HEK293 (cell line): ENCODE data around the gene OSBP2.

Experiments used
- AEBP2 ChIP-seq: fragments of 450-650 bp; formaldehyde crosslinking; IDR thresholded peaks from 2 replicates; pipeline ENCODE4 v1.5.1; 2016; ENCODE audit warnings: missing biosample characterization, missing genetic modification characterization, borderline replicate concordance
- ATF2 ChIP-seq: fragments of 450-650 bp; formaldehyde crosslinking; IDR thresholded peaks from 2 replicates; pipeline ENCODE4 v1.5.1; 2016; ENCODE audit warnings: missing biosample characterization, missing genetic modification characterization, low read depth
- KLF17 ChIP-seq: fragments of 450-650 bp; formaldehyde crosslinking; IDR thresholded peaks from 2 replicates; pipeline ENCODE4 v1.5.1; 2016; ENCODE audit warnings: missing biosample characterization, missing genetic modification characterization
- KLF8 ChIP-seq: fragments of 450-650 bp; formaldehyde crosslinking; IDR thresholded peaks from 2 replicates; pipeline ENCODE4 v1.5.1; 2016; ENCODE audit warnings: missing biosample characterization, missing genetic modification characterization
- PATZ1 ChIP-seq: fragments of 450-650 bp; formaldehyde crosslinking; IDR thresholded peaks from 2 replicates; pipeline ENCODE4 v1.5.1; 2016; ENCODE audit warnings: missing biosample characterization, missing genetic modification characterization
- REST ChIP-seq: fragments of 450-650 bp; formaldehyde crosslinking; IDR thresholded peaks from 2 replicates; pipeline ENCODE4 v1.5.1; 2016; ENCODE audit warnings: missing biosample characterization, missing genetic modification characterization
- SP2 ChIP-seq: fragments of 450-650 bp; formaldehyde crosslinking; IDR thresholded peaks from 2 replicates; pipeline ENCODE4 v1.5.1; 2016; ENCODE audit warnings: missing biosample characterization, missing genetic modification characterization
- SP7 ChIP-seq: fragments of 450-650 bp; formaldehyde crosslinking; IDR thresholded peaks from 2 replicates; pipeline ENCODE4 v1.5.1; 2016; ENCODE audit warnings: missing biosample characterization, missing genetic modification characterization
- TSHZ1 ChIP-seq: fragments of 450-650 bp; formaldehyde crosslinking; IDR thresholded peaks from 2 replicates; pipeline ENCODE4 v1.5.1; 2016; ENCODE audit warnings: missing biosample characterization, missing genetic modification characterization, borderline replicate concordance
- ZBTB1 ChIP-seq: fragments of 450-650 bp; formaldehyde crosslinking; IDR thresholded peaks from 2 replicates; pipeline ENCODE4 v1.5.1; 2016; ENCODE audit warnings: missing biosample characterization, missing genetic modification characterization
- ZBTB48 ChIP-seq: fragments of 450-650 bp; formaldehyde crosslinking; IDR thresholded peaks from 2 replicates; pipeline ENCODE4 v1.5.1; 2016; ENCODE audit warnings: missing biosample characterization, missing genetic modification characterization
- ZEB2 ChIP-seq: fragments of 450-650 bp; formaldehyde crosslinking; IDR thresholded peaks from 2 replicates; pipeline ENCODE4 v1.5.1; 2016; ENCODE audit warnings: missing biosample characterization, missing genetic modification characterization
- ZIC2 ChIP-seq: fragments of 450-650 bp; formaldehyde crosslinking; IDR thresholded peaks from 2 replicates; pipeline ENCODE4 v1.5.1; 2016; ENCODE audit warnings: missing biosample characterization, missing genetic modification characterization
- ZNF10 ChIP-seq: fragments of 450-650 bp; formaldehyde crosslinking; IDR thresholded peaks from 2 replicates; pipeline ENCODE4 v1.5.1; 2017; ENCODE audit warnings: missing biosample characterization, missing genetic modification characterization
- ZNF19 ChIP-seq: fragments of 450-650 bp; formaldehyde crosslinking; IDR thresholded peaks from 2 replicates; pipeline ENCODE4; 2016; ENCODE audit warnings: missing biosample characterization, missing genetic modification characterization, low read depth
- ZNF423 ChIP-seq: fragments of 450-650 bp; formaldehyde crosslinking; IDR thresholded peaks from 2 replicates; pipeline ENCODE4 v1.5.1; 2016; ENCODE audit warnings: missing biosample characterization, missing genetic modification characterization
- ZNF626 ChIP-seq: fragments of 450-650 bp; sonication (Bioruptor Pico); formaldehyde crosslinking; IDR thresholded peaks from 2 replicates; pipeline ENCODE4 v1.5.1; 2018; ENCODE audit warnings: missing biosample characterization, missing genetic modification characterization, inconsistent platforms
- ZNF660 ChIP-seq: fragments of 450-650 bp; IDR thresholded peaks from 2 replicates; pipeline ENCODE4 v1.5.1; 2018; ENCODE audit warnings: missing biosample characterization, mild to moderate bottlenecking, missing genetic modification characterization
- ZNF692 ChIP-seq: fragments of 450-650 bp; formaldehyde crosslinking; IDR thresholded peaks from 2 replicates; pipeline ENCODE4 v1.5.1; 2016; ENCODE audit warnings: missing biosample characterization, missing genetic modification characterization
- ZNF701 ChIP-seq: fragments of 450-650 bp; formaldehyde crosslinking; IDR thresholded peaks from 2 replicates; pipeline ENCODE4 v1.5.1; 2016; ENCODE audit warnings: missing biosample characterization, missing genetic modification characterization
- ZNF707 ChIP-seq: fragments of 450-650 bp; formaldehyde crosslinking; IDR thresholded peaks from 2 replicates; pipeline ENCODE4 v1.5.1; 2016; ENCODE audit warnings: missing biosample characterization, missing genetic modification characterization
- ZNF747 ChIP-seq: fragments of 450-650 bp; formaldehyde crosslinking; IDR thresholded peaks from 2 replicates; pipeline ENCODE4 v1.5.1; 2016; ENCODE audit warnings: missing biosample characterization, missing genetic modification characterization
- ZSCAN5A ChIP-seq: fragments of 450-650 bp; formaldehyde crosslinking; IDR thresholded peaks from 2 replicates; pipeline ENCODE4 v1.5.1; 2016; ENCODE audit warnings: missing biosample characterization, missing genetic modification characterization
- ZXDB ChIP-seq: fragments of 450-650 bp; formaldehyde crosslinking; IDR thresholded peaks from 2 replicates; pipeline ENCODE4 v1.5.1; 2016; ENCODE audit warnings: missing biosample characterization, missing genetic modification characterization

Gene OSBP2

GRCh38 chr22:30694171-30694639 is 469 bp upstream of the OSBP2 start (continued):
- TF ChIP-seq ZNF660 (tag by site-specific recombination), result peak; percentile 73; the same call in 1 of the 2 replicates
- TF ChIP-seq ZNF19, result no peak
- TF ChIP-seq SP2 (tag by site-specific recombination), result peak; percentile 37
- TF ChIP-seq REST (tag by site-specific recombination), result no peak
- TF ChIP-seq ZNF626 (tag by site-specific recombination), result no peak
- peak; percentile 91 for TF ChIP-seq ZEB2 (tag by site-specific recombination)
- TF ChIP-seq SP7 (tag by site-specific recombination), result peak; percentile 50; the same call in 1 of the 2 replicates
- no peak for TF ChIP-seq ZNF10 (tag by site-specific recombination)
- TF ChIP-seq ZNF692, result peak; percentile 54; the same call in 1 of the 2 replicates
- TF ChIP-seq TSHZ1, result no peak
- TF ChIP-seq ZXDB (tag by site-specific recombination), result peak; percentile 80
- no peak for TF ChIP-seq ZNF701 (tag by site-specific recombination)
- peak; percentile 79 for TF ChIP-seq ATF2 (tag by site-specific recombination)
- TF ChIP-seq ZSCAN5A (tag by site-specific recombination), result no peak
- TF ChIP-seq ZIC2 (tag by site-specific recombination), result peak; percentile 14; the same call in 1 of the 2 replicates
- TF ChIP-seq AEBP2, result no peak
- no peak; the same call in 1 of the 2 replicates for TF ChIP-seq ZBTB48 (tag by site-specific recombination)
- no peak for TF ChIP-seq ZNF747
- peak; percentile 69; the same call in 1 of the 2 replicates for TF ChIP-seq ZNF423 (tag by site-specific recombination)
- peak; percentile 84 for TF ChIP-seq PATZ1
- peak; percentile 62; the same call in 1 of the 2 replicates for TF ChIP-seq ZBTB1 (tag by site-specific recombination)
- TF ChIP-seq ZNF707 (tag by site-specific recombination), result no peak
- TF ChIP-seq KLF17 (tag by site-specific recombination), result peak; percentile 32; the same call in 1 of the 2 replicates
- TF ChIP-seq KLF8 (tag by site-specific recombination), result no peak; the same call in 1 of the 2 replicates
